ENCODE data around the gene CCNYL1. TPM values are rescaled to one million over a fixed set of nuclear protein-coding genes. Genes with fewer than 3 reads are reported as not detected.
A peak's percentile ranks its signal among the peaks of the same experiment; 100 is the strongest.
"Not testable (repeated sequence)": the region's sequence is repeated elsewhere in the genome, so short reads cannot be mapped to it uniquely, and the experiment has no call there.

CCNYL1 gene
- total RNA-seq, 1 experiment from 2014 or later = 40.7 TPM

- Histone ChIP-seq H3K27me3 (replicated peaks; ENCODE audit: control insufficient read depth, insufficient read depth, low read length) (no peaks in the 10 kb centered on the region), H3K4me3 (ENCODE audit: low read depth, low read length) (no peak overlapping the region), H3K9me3 (no peaks in the 10 kb centered on the region), H3K4me1 (peaks cover 53% of the 10 kb centered on the region), H3K36me3 (ENCODE audit: control insufficient read depth, insufficient read depth, low read length) (peaks cover 2% of the 10 kb centered on the region)
- DNase-seq = no peak
- intact Hi-C loops (cut with micrococcal nuclease; ENCODE audit: unreplicated experiment) = loop anchor here (2.0 to 5.0 kb wide), 2 partner anchors 185 to 202 kb away; no protein-coding TSS in a partner anchor
- Mint-ChIP-seq H3K27ac (ENCODE audit: unreplicated experiment) (peak overlapping the region; percentile 74), H3K4me1 (ENCODE audit: low read depth, unreplicated experiment) (peaks cover 23% of the 10 kb centered on the region), H3K36me3 (ENCODE audit: insufficient read depth, unreplicated experiment) (peaks cover 77% of the 10 kb centered on the region), H3K4me3 (ENCODE audit: unreplicated experiment) (no peak overlapping the region), H3K9me3 (ENCODE audit: unreplicated experiment) (no peaks in the 10 kb centered on the region), H3K27me3 (ENCODE audit: insufficient read depth, unreplicated experiment) (no peaks in the 10 kb centered on the region)
- TF ChIP-seq, protein P1, sequence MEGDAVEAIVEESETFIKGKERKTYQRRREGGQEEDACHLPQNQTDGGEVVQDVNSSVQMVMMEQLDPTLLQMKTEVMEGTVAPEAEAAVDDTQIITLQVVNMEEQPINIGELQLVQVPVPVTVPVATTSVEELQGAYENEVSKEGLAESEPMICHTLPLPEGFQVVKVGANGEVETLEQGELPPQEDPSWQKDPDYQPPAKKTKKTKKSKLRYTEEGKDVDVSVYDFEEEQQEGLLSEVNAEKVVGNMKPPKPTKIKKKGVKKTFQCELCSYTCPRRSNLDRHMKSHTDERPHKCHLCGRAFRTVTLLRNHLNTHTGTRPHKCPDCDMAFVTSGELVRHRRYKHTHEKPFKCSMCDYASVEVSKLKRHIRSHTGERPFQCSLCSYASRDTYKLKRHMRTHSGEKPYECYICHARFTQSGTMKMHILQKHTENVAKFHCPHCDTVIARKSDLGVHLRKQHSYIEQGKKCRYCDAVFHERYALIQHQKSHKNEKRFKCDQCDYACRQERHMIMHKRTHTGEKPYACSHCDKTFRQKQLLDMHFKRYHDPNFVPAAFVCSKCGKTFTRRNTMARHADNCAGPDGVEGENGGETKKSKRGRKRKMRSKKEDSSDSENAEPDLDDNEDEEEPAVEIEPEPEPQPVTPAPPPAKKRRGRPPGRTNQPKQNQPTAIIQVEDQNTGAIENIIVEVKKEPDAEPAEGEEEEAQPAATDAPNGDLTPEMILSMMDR (IDR thresholded peaks at IDR 0.05; ENCODE audit: insufficient read depth in 1 of 2, low read depth in 1 of 2, low read length in 1 of 2, severe bottlenecking in 1 of 2, unreplicated experiment in 1 of 2) = no peak
- CTCF ChIA-PET = interaction anchor here (1.2 kb wide), 1 partner anchor 291 kb away, joined by 4 read pairs; no protein-coding TSS in a partner anchor
- POLR2A ChIA-PET = interaction anchor here (0.5 kb wide), 2 partner anchors 19 to 204 kb away, joined by 3 to 5 read pairs; no protein-coding TSS in a partner anchor
- BruUV-seq (replicated peaks) = no TSS peak
These were observed 38.4 kb downstream of the CCNYL1 start for GRCh38 chr2:207749873-207750272.

GRCh38 chr2:207750345-207750744, 38.9 kb downstream of the CCNYL1 start:
- POLR2A ChIA-PET = interaction anchor here (0.5 kb wide), 2 partner anchors 18 to 204 kb away, joined by 3 to 5 read pairs; no protein-coding TSS in a partner anchor
- Histone ChIP-seq H3K27me3 (replicated peaks; ENCODE audit: control insufficient read depth, insufficient read depth, low read length) (no peaks in the 10 kb centered on the region), H3K36me3 (ENCODE audit: control insufficient read depth, insufficient read depth, low read length) (peaks cover 2% of the 10 kb centered on the region), H3K4me1 (peaks cover 53% of the 10 kb centered on the region), H3K9me3 (no peaks in the 10 kb centered on the region), H3K4me3 (ENCODE audit: low read depth, low read length) (no peak overlapping the region)
- no peaks in the 10 kb centered on the region for H3K9me3 Mint-ChIP-seq (ENCODE audit: unreplicated experiment)
- CTCF ChIA-PET = interaction anchor here (1.2 kb wide), 1 partner anchor 290 kb away, joined by 4 read pairs; no protein-coding TSS in a partner anchor
- peaks cover 82% of the 10 kb centered on the region for H3K36me3 Mint-ChIP-seq (ENCODE audit: insufficient read depth, unreplicated experiment)
- TF ChIP-seq, protein P1 (IDR thresholded peaks at IDR 0.05; ENCODE audit: insufficient read depth in 1 of 2, low read depth in 1 of 2, low read length in 1 of 2, severe bottlenecking in 1 of 2, unreplicated experiment in 1 of 2) = no peak
- no TSS peak for BruUV-seq (replicated peaks)
- H3K27me3 Mint-ChIP-seq (ENCODE audit: insufficient read depth, unreplicated experiment) = no peaks in the 10 kb centered on the region
- no peak overlapping the region for H3K4me3 Mint-ChIP-seq (ENCODE audit: unreplicated experiment)
- peak overlapping the region; percentile 74 for H3K27ac Mint-ChIP-seq (ENCODE audit: unreplicated experiment)
- intact Hi-C loops (cut with micrococcal nuclease; ENCODE audit: unreplicated experiment) = no loop called here
- no peak for DNase-seq
- H3K4me1 Mint-ChIP-seq (ENCODE audit: low read depth, unreplicated experiment) = peaks cover 23% of the 10 kb centered on the region

GRCh38 chr2:207750876-207751275, 39.4 kb downstream of the CCNYL1 start:
- Histone ChIP-seq H3K27me3 (replicated peaks; ENCODE audit: control insufficient read depth, insufficient read depth, low read length) (no peaks in the 10 kb centered on the region), H3K4me1 (peaks cover 52% of the 10 kb centered on the region), H3K9me3 (no peaks in the 10 kb centered on the region), H3K4me3 (ENCODE audit: low read depth, low read length) (no peak overlapping the region), H3K36me3 (ENCODE audit: control insufficient read depth, insufficient read depth, low read length) (peaks cover 2% of the 10 kb centered on the region)
- intact Hi-C loops (cut with micrococcal nuclease; ENCODE audit: unreplicated experiment) = no loop called here
- H3K4me3 Mint-ChIP-seq (ENCODE audit: unreplicated experiment) = no peak overlapping the region
- no peaks in the 10 kb centered on the region for H3K27me3 Mint-ChIP-seq (ENCODE audit: insufficient read depth, unreplicated experiment)
- no peaks in the 10 kb centered on the region for H3K9me3 Mint-ChIP-seq (ENCODE audit: unreplicated experiment)
- H3K27ac Mint-ChIP-seq (ENCODE audit: unreplicated experiment) = peak overlapping the region; percentile 74
- TF ChIP-seq, protein P1 (IDR thresholded peaks at IDR 0.05; ENCODE audit: insufficient read depth in 1 of 2, low read depth in 1 of 2, low read length in 1 of 2, severe bottlenecking in 1 of 2, unreplicated experiment in 1 of 2) = no peak
- ChIA-PET CTCF (interaction anchor here (1.2 kb wide), 1 partner anchor 290 kb away, joined by 4 read pairs; no protein-coding TSS in a partner anchor), POLR2A (no interaction called here)
- peaks cover 85% of the 10 kb centered on the region for H3K36me3 Mint-ChIP-seq (ENCODE audit: insufficient read depth, unreplicated experiment)
- no TSS peak for BruUV-seq (replicated peaks)
- DNase-seq = no peak
- peaks cover 23% of the 10 kb centered on the region for H3K4me1 Mint-ChIP-seq (ENCODE audit: low read depth, unreplicated experiment)

DNA sequence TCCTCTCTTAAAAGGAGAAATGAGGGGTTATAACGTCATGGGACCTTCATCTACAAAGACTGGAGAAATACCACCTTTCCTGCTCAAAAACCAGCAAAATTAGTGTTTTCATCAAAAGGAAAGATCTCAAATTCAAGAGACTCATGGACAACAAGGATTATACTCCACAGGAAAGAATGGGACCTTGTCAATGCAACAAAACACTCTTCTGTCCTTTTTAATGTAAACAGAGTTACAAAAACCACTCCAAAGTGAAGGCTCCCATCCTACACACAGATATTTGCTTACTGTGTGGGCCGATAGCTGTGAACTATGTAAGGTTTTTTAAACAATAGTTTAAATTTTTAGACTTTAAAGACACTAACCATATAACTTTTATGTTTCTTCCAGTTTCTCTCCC, 42.2 kb downstream of the CCNYL1 start:
- peaks cover 23% of the 10 kb centered on the region for H3K4me1 ChIP-seq
- DNase-seq; H3K9me3 Mint-ChIP-seq (ENCODE audit: unreplicated experiment); H3K27ac Mint-ChIP-seq (ENCODE audit: unreplicated experiment); H3K9me3 ChIP-seq; H3K4me3 ChIP-seq (ENCODE audit: low read depth, low read length); H3K27me3 Mint-ChIP-seq (ENCODE audit: insufficient read depth, unreplicated experiment); CTCF ChIA-PET; H3K36me3 ChIP-seq (ENCODE audit: control insufficient read depth, insufficient read depth, low read length); H3K4me3 Mint-ChIP-seq (ENCODE audit: unreplicated experiment); intact Hi-C loops (cut with micrococcal nuclease; ENCODE audit: unreplicated experiment); POLR2A ChIA-PET; H3K27me3 ChIP-seq (replicated peaks; ENCODE audit: control insufficient read depth, insufficient read depth, low read length): not testable (repeated sequence)
- Mint-ChIP-seq H3K4me1 (ENCODE audit: low read depth, unreplicated experiment) (peaks cover 11% of the 10 kb centered on the region), H3K36me3 (ENCODE audit: insufficient read depth, unreplicated experiment) (peaks cover 92% of the 10 kb centered on the region)
- BruUV-seq (replicated peaks) = TSS peak; percentile 39

Data from Caco-2 (cell line).